Neuron (in vitro differentiated cells): ENCODE data around the gene KCNG2.

Source experiments
- H2AFZ ChIP-seq: one replicate; pipeline ENCODE4 v1.6.1; 2013; ENCODE audit warnings: low read depth, mild to moderate bottlenecking, inconsistent platforms, low read length, moderate library complexity
- H3K27me3 ChIP-seq: one replicate; pipeline ENCODE4 v1.6.1; 2013; ENCODE audit warnings: low read length; ENCODE audit not compliant: insufficient read depth
- H3K36me3 ChIP-seq: one replicate; pipeline ENCODE4 v1.6.1; 2013; ENCODE audit warnings: low read length; ENCODE audit not compliant: insufficient read depth
- H3K4me1 ChIP-seq: one replicate; pipeline ENCODE4 v1.6.1; 2013; ENCODE audit warnings: low read length; ENCODE audit not compliant: insufficient read depth
- H3K4me3 ChIP-seq: 2 replicates; pipeline ENCODE4 v1.5.1; 2013; ENCODE audit warnings: mild to moderate bottlenecking, low read length, moderate library complexity
- H3K9me3 ChIP-seq: one replicate; pipeline ENCODE4 v1.6.1; 2013; ENCODE audit warnings: low read length

Gene KCNG2

DNA sequence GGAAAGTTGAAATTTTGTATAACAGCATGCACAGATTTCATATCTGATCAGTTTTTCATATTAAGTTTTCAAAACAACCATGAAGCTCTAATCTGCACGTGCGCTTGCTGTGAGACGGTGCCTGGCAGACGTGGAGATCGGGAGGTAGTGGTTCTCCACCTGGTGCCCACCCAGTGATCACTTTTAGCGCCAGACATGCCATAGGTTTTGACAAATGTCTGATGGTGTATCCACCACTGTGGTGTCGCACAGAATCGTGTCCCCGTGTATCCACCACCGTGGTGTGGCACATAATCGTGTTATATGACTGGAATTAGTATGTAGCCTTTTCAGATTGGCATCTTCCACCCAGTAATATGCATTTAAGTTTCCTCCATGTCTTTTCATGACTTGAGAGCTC is 40.9 kb upstream of the KCNG2 start:
- Histone ChIP-seq H3K9me3 (peaks cover 6% of the 10 kb centered on the region), H2AFZ (no peak overlapping the region), H3K4me1 (no peaks in the 10 kb centered on the region)

DNA sequence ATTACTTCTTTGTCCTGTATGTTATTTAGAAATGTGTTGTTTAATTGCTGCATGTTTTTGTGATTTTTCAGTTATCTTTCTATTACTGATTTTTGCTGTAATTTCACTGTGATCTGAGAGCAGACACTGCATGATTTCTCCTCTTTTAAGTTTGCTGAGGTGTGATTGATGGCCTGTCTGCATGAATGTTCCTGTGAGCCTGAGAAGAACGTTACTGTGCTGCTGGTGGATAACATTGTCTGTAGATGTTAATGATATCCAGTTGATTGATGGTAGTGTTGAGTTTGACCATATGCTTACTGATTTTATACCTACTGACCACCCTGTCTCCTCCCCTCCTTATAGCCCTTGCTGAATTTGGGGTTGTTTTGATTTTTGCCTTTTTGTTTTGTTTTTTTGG is 37.4 kb upstream of the KCNG2 start:
- peaks cover 2% of the 10 kb centered on the region for H3K9me3 ChIP-seq

More for the DNA sequence above, 40.9 kb upstream of the KCNG2 start:
- no peak overlapping the region for H3K4me3 ChIP-seq
- H3K27me3 ChIP-seq: no peaks in the 10 kb centered on the region
- peaks cover 20% of the 10 kb centered on the region for H3K36me3 ChIP-seq

DNA sequence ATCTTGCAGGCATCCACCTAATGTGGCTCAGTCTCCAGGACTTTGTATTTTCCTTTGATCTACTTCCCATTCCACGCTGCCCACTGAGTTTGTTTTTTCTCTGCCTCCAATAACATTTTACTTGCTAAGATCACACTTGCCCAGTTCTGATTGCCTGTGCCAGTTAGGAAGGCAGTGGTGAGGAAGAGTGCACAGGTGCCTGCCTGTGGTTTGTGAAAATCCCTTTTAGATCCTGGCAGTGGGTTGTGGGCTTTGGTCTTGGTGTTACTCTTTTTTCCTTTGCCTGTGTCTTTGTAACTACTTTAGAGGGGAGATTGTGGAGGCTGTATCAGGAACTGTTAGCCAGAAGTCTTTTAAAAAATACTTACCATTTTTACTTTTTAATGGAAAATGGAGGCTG is 36.9 kb upstream of the KCNG2 start:
- H3K4me1 ChIP-seq: no peaks in the 10 kb centered on the region
- no peaks in the 10 kb centered on the region for H3K27me3 ChIP-seq
- H2AFZ ChIP-seq: no peak overlapping the region
- no peak overlapping the region for H3K4me3 ChIP-seq
- H3K9me3 ChIP-seq: peaks cover 2% of the 10 kb centered on the region
- no peaks in the 10 kb centered on the region for H3K36me3 ChIP-seq

More for the DNA sequence above, 37.4 kb upstream of the KCNG2 start:
- Histone ChIP-seq H3K36me3 (peaks cover 2% of the 10 kb centered on the region), H3K27me3 (no peaks in the 10 kb centered on the region), H2AFZ (no peak overlapping the region), H3K4me1 (no peaks in the 10 kb centered on the region), H3K4me3 (no peak overlapping the region)

DNA sequence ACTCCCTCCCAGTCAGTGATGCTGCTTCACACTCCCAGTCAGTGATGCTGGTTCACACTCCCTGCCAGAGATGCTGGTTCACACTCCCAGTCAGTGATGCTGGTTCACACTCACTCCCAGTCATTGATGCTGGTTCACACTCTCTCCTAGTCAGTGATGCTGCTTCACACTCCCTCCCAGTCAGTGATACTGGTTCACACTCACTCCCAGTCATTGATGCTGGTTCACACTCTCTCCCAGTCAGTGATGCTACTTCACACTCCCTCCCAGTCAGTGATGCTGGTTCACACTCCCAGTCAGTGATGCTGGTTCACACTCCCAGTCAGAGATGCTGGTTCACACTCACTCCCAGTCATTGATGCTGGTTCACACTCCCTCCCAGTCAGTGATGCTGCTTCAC is 34.3 kb upstream of the KCNG2 start:
- H3K27me3 ChIP-seq: no peaks in the 10 kb centered on the region
- no peaks in the 10 kb centered on the region for H3K36me3 ChIP-seq

DNA sequence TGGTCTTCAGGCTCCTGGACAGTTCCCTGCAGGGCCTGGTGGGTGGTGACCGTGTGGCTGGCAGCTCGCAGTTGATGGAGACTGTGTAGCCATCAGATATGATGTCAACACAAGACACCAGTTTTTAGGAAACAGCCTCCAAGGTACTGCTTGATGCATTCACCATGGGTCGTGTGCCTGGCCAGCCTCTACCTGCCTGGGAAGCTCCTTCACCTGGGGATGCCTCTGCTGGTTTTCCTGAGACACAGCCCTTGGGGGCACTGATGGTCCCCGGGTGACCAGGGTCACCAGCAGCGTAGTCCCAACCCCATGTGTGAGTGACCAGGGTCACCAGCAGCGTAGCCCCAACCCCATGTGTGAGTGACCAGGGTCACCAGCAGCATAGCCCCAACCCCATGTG is 33.6 kb upstream of the KCNG2 start:
- Histone ChIP-seq H3K27me3 (no peaks in the 10 kb centered on the region), H3K36me3 (no peaks in the 10 kb centered on the region), H2AFZ (no peak overlapping the region), H3K4me1 (no peaks in the 10 kb centered on the region), H3K9me3 (peaks cover 9% of the 10 kb centered on the region), H3K4me3 (no peak overlapping the region)

More for the DNA sequence above, 34.3 kb upstream of the KCNG2 start:
- Histone ChIP-seq H2AFZ (no peak overlapping the region), H3K4me1 (no peaks in the 10 kb centered on the region), H3K4me3 (no peak overlapping the region), H3K9me3 (peaks cover 9% of the 10 kb centered on the region)

DNA sequence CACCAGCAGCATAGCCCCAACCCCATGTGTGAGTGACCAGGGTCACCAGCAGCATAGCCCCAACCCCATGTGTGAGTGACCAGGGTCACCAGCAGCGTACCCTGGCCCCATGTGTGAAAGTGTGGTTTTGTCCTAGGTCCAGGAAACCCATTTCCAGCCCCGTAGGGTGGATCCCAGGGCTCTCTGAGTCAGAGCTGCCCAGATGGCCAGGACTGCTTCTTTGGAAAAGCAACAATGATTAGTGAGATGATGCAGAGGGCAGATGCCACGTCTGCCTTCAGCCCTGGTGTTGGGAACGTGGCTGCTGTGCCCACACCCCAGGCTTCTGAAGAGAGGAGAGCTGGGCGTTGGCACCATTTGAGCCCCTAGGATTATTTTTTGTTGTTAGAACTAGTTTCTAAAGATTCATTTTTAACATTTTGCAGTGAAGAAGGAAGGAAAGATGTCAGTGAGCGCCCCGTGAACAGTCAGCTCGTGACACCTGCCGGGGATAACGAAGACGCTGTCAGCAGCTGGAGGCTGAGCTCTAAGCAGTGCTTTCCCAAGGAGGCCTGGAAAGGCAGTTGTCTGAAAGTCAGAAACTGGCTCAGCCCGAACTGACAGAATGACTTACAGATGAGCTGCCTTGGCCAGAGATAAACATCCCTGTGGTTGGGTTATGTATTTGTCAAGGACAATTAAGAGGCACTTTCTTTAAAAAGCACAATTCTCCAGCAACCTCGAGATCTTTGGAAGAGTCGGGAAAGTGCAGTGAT is 32.1 kb upstream of the KCNG2 start:
- H3K9me3 ChIP-seq: peaks cover 11% of the 10 kb centered on the region
- H3K4me1 ChIP-seq: no peaks in the 10 kb centered on the region
- H3K27me3 ChIP-seq: no peaks in the 10 kb centered on the region
- H2AFZ ChIP-seq: no peak overlapping the region
- no peaks in the 10 kb centered on the region for H3K36me3 ChIP-seq
- H3K4me3 ChIP-seq: no peak overlapping the region

DNA sequence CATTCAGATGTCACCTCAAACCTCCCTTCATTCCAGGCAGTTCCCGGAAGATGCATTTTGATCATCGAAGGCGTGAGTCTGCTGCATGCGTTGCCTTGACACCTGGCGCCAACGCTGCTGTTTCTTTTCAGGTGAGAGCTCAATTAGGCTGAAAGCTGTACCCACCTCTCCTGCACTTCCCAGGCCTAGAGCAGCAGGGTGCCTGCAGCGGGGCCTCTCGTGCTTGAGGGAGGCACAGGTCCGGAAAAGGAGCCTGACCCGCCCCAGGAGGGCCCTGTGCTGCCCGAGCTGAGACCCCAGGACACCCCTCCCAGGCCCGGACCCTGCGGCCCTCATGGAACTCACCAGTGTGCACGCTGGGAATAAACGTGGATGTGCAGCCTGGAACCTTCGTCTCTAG is 31.4 kb upstream of the KCNG2 start:
- no peak overlapping the region for H2AFZ ChIP-seq
- no peaks in the 10 kb centered on the region for H3K36me3 ChIP-seq
- peaks cover 11% of the 10 kb centered on the region for H3K9me3 ChIP-seq
- no peaks in the 10 kb centered on the region for H3K4me1 ChIP-seq
- no peak overlapping the region for H3K4me3 ChIP-seq
- H3K27me3 ChIP-seq: no peaks in the 10 kb centered on the region

DNA sequence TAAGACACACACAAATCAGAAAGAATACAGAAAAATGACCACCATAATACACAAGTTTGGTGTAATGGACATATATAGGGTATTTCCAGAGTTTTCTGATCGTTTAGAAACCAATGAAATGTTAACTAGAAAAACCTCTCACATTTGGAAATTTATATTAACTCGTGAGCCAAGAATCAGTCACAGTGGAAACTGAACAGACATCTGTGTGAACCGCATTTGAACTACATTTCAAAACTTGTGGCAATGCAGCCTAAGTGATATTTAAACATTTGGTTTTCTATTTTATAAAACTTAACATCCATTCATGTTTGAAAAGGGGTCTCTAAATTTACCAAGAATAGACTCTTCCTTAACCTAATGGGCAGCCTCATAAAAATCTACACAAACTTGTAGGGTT is 29.0 kb upstream of the KCNG2 start:
- peaks cover 11% of the 10 kb centered on the region for H3K9me3 ChIP-seq
- H3K4me3 ChIP-seq: no peak overlapping the region
- H3K4me1 ChIP-seq: no peaks in the 10 kb centered on the region
- H3K36me3 ChIP-seq: no peaks in the 10 kb centered on the region
- H3K27me3 ChIP-seq: no peaks in the 10 kb centered on the region
- no peak overlapping the region for H2AFZ ChIP-seq

DNA sequence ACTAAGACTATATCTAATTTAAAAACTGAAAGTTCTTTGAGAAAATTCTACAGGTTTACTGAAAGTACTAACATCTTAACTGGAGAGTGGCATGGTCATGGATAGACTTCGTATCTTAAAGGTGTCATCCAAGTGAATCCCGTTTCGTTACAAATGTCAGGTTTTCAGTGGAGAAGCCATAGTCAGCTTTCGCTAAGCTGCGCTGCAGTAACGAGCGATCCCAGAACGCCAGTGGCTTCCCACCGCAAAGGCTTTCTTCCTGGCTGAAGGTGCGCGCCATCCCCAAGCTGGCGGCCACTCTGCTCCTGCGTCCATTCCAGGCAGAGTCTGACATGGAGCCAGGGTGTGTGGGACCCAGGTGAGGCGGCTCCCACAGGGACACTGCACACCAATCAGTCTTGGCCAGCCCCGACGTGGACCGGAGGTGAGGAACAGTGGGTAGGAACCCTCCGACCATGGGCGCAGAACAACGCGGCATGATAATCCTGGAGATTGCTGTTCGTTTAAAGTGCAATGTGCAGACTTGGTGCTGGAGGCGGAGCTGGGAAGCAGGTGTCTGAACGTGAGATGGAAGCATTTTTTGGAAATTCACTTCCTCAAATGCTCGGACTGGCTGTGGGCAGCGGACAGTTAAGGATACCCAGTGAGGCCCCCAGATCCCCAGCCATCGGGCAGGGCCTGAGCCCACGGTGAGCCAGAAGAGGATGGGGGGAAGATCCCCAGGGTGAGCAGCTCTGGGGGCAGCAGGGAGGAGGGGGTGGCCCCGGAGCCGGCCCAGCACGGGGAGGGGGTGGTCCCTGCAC is 27.8 kb upstream of the KCNG2 start:
- H3K4me3 ChIP-seq: no peak overlapping the region
- H3K9me3 ChIP-seq: peaks cover 14% of the 10 kb centered on the region
- no peak overlapping the region for H2AFZ ChIP-seq
- H3K36me3 ChIP-seq: no peaks in the 10 kb centered on the region
- no peaks in the 10 kb centered on the region for H3K27me3 ChIP-seq
- no peaks in the 10 kb centered on the region for H3K4me1 ChIP-seq

DNA sequence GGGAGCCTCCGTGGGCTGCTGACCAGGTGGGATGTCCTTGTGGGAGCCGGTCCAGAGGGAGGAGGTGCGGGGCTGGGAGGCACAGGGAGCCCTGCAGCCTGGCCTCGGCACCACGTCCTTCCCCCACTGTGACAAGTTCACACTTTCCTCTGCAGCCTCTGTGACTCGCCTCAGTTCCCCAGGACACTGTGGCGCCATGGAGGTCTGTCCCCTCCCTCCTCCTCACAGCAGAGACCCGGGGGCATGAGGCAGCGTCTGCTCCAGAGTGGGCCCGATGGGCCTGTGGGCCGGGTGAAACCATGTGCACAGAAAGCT is 27.3 kb upstream of the KCNG2 start:
- H3K9me3 ChIP-seq: peaks cover 14% of the 10 kb centered on the region
- H3K36me3 ChIP-seq: no peaks in the 10 kb centered on the region
- H3K27me3 ChIP-seq: no peaks in the 10 kb centered on the region
- no peaks in the 10 kb centered on the region for H3K4me1 ChIP-seq
- no peak overlapping the region for H2AFZ ChIP-seq
- H3K4me3 ChIP-seq: no peak overlapping the region

DNA sequence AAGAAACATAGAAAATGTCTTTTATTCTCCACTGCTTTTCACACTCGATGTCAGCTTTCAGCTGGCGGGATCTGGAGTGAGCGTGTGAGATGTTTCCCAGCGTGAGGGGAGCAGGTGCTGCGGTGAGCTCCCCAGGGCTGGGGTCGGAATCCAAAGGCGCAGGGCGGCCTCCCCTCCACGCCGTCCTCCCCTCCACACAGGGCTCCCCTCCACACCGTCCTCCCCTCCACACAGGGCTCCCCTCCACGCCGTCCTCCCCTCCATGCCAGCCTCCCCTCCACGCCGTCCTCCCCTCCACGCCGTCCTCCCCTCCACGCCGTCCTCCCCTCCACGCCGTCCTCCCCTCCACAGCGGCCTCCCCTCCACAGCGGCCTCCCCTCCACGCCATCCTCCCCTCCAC is 26.9 kb upstream of the KCNG2 start:
- H3K36me3 ChIP-seq: no peaks in the 10 kb centered on the region
- H2AFZ ChIP-seq: no peak overlapping the region
- peaks cover 14% of the 10 kb centered on the region for H3K9me3 ChIP-seq
- no peaks in the 10 kb centered on the region for H3K4me1 ChIP-seq
- H3K27me3 ChIP-seq: no peaks in the 10 kb centered on the region
- H3K4me3 ChIP-seq: no peak overlapping the region

DNA sequence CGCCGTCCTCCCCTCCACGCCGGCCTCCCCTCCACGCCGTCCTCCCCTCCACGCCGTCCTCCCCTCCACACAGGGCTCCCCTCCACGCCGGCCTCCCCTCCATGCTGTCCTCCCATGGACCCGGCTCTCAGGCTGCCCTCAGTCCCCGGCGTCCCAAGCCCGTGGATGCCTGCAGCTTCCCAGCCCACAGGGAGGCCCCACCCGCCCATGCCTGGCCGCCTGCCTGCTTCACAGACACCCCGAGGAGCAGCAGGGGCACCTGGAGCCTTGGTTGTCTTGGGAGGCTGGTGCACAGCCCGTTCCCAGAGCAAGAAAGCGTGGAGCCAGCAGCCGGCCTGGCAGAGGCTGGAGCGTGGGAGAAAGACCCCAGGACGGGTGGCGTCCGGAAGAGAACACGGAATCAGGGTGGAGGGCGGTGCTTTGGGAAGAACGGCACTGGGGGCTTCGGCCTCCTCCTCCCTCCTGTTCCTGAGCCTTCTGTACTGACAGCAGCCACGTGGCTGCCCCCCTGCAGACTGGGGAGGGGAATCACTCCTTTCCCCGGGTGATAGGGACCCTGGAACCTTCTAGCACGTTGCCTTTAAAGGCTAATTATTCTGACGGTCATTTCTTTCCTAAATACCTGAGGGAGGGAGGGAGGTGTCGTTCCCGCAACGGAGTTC is 26.2 kb upstream of the KCNG2 start:
- no peaks in the 10 kb centered on the region for H3K36me3 ChIP-seq
- H3K4me3 ChIP-seq: no peak overlapping the region
- no peak overlapping the region for H2AFZ ChIP-seq
- no peaks in the 10 kb centered on the region for H3K4me1 ChIP-seq
- peaks cover 13% of the 10 kb centered on the region for H3K9me3 ChIP-seq
- no peaks in the 10 kb centered on the region for H3K27me3 ChIP-seq

DNA sequence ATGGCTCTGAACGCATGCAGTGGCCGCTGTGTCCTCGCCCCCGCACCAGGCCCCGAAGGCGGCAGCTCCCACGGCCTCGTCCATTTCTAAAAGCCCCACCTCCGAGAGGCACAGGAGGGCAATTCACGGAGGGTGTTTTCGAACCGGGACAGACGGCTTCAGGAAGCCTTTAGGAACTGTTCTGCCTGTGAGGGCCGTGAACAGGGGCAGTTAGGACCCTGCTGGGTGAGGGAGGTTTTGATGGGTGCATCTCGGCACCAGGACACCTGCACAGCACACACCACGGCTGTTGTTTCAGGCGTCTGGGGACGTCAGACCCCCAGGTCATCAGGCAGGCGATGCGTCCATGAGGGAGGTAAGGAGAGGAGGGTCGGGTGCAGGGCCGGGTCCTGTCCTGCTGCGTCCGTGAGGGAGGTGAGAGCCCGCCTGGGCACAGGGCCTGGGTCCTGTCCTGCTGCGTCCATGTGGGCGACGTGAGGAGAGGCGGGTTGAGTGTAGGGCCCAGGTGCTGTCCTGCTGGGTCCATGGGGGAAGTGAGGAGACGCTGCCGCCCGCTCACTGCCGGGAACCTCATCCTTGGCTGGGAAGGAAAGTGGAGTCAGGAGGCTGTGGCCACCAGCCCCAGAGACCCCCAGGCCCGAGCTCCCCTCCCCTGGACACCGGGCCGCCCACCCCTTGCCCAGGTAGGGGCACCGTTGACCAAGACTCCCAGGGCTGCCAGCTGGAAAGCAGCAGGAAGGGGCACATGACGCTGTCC is 25.5 kb upstream of the KCNG2 start:
- Histone ChIP-seq H3K4me1 (no peaks in the 10 kb centered on the region), H2AFZ (no peak overlapping the region), H3K9me3 (peaks cover 7% of the 10 kb centered on the region), H3K27me3 (no peaks in the 10 kb centered on the region), H3K36me3 (no peaks in the 10 kb centered on the region), H3K4me3 (no peak overlapping the region)
